BLaER1 treated with 17β-estradiol and CSF1 and Interleukin-3, amounts not matched to agents 10 nM and 100 nM (cell line): Measurements from ENCODE around the gene EPC2.
"Not testable (repeated sequence)": the region's sequence is repeated elsewhere in the genome, so short reads cannot be mapped to it uniquely, and the experiment has no call there.

ENCODE experiments used
- H3K27ac ChIP-seq, 11 experiments: shearing (Covaris generic); formaldehyde crosslinking; 2 replicates each; pipeline ENCODE4 v1.8.1; 2022
- H3K27me3 ChIP-seq, 11 experiments: shearing (Covaris generic); formaldehyde crosslinking; 2 replicates each; pipeline ENCODE4 v1.8.1; 2022
- H3K36me3 ChIP-seq, 11 experiments: shearing (Covaris generic); formaldehyde crosslinking; 2 replicates each; pipeline ENCODE4 v1.8.1; 2022
- H3K4me1 ChIP-seq, 10 experiments: shearing (Covaris generic); formaldehyde crosslinking; 2 replicates each; pipeline ENCODE4 v1.8.1; 2022
- H3K4me2 ChIP-seq, 11 experiments: shearing (Covaris generic); formaldehyde crosslinking; 2 replicates each; pipeline ENCODE4 v1.8.1; 2022
- H3K4me3 ChIP-seq, 10 experiments: shearing (Covaris generic); formaldehyde crosslinking; 2 replicates each; pipeline ENCODE4 v1.8.1; 2022
- H3K9ac ChIP-seq, 11 experiments: shearing (Covaris generic); formaldehyde crosslinking; 2 replicates each; pipeline ENCODE4 v1.8.1; 2022
- H3K9me3 ChIP-seq, 11 experiments: shearing (Covaris generic); formaldehyde crosslinking; replicated peaks in 1 of 11; 2 replicates each; pipeline ENCODE4 v1.8.1; 2022
- H4K20me1 ChIP-seq, 11 experiments: shearing (Covaris generic); formaldehyde crosslinking; 2 replicates each; pipeline ENCODE4 v1.8.1; 2022
- Cebpa-rat ChIP-seq, 11 experiments: shearing (Covaris generic); IDR thresholded peaks; 2 replicates each; pipeline ENCODE4 v1.8.1; 2022

EPC2 gene

DNA sequence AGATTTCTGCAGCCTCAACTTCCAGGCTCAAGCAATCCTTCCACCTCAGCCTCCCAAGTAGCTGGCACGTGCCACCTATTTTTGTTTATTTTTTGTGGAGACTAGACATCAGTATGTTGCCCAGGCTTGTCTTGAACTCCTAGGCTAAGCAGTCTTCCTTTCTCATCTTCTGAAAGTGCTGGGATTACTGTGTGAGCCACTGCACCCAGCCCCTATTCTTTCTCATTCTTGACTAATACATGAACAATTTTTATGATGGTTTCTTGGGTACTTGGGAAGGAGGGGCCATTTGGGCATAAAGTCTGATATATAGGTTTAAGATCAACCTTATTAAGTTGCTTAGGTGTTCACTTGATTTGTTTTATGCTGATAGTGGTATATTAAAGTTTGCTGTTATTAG, 26.2 kb downstream of the EPC2 start:
- Histone ChIP-seq H3K27ac (no peak overlapping the region), H3K9me3 (peaks cover 0 to 79% (median 53%) of the 10 kb centered on the region in 11 experiments; a peak in 19 of 22 replicates), H3K4me3 (no peak overlapping the region), H3K9ac (no peak overlapping the region), H4K20me1 (peaks cover 60 to 100% (median 99%) of the 10 kb centered on the region in 11 experiments; a peak in 21 of 22 replicates), H3K27me3 (no peaks in the 10 kb centered on the region), H3K4me2 (no peak overlapping the region), H3K4me1 (peaks cover 0 to 24% (median 0%) of the 10 kb centered on the region in 10 experiments; a peak in 6 of 20 replicates), H3K36me3 (peaks cover 0 to 17% (median 7%) of the 10 kb centered on the region in 11 experiments; a peak in 9 of 22 replicates)
- no peak for TF ChIP-seq Cebpa-rat (IDR thresholded peaks at IDR 0.05)

DNA sequence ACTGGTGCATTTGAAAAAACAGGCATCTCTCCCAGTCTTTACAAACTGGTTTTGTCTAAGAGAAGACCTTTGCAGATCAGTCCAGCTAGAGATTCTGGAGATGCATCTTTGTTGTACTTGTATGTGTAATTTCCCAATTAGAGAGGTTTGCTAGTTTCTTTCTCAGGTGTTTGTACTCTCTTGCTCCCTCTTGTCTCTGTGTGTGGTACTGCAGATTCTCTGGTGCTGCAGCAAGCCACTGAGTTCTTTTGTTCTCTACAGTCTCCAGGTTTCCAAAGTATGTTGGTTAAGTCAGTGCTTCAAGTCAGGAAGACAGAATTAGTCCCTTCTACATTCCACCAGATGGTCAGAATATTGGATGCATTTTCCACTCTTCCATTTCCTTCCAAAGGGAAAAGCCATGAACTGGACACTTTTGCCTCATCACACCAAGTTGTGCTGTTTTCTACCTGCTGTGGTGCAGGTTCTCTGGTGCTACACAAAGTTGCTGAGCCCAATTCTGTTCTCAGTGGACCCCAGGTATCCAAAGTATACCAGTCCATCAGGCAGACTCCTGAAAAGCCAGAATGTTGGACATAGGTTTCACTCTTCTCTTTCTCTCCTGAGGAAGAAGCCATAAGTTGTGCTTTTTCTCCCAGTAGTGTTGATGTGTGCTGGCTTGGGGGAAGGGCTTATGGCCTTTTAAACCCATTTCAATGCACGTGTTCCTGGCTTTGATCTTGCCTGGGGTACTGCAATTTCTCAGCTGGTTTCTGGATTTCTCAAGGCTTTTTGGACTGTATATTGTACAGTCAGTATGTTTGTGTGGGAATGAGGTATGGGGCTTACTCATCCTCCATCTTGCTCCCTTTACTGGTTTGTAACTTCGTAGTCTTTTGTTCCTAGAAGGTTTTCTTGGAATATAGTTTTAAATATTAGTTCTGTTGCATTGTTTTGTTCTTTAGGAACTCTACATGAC, 29.8 kb downstream of the EPC2 start:
- H3K27me3 ChIP-seq = no peaks in the 10 kb centered on the region
- no peak overlapping the region for H3K9ac ChIP-seq
- H3K36me3 ChIP-seq = peaks cover 0 to 31% (median 14%) of the 10 kb centered on the region in 11 experiments; a peak in 12 of 22 replicates
- H3K27ac ChIP-seq = no peak overlapping the region
- TF ChIP-seq Cebpa-rat (IDR thresholded peaks at IDR 0.05) = no peak
- no peaks in the 10 kb centered on the region for H3K4me1 ChIP-seq
- H4K20me1 ChIP-seq = peaks cover 41 to 100% (median 95%) of the 10 kb centered on the region in 11 experiments; a peak in 21 of 22 replicates
- no peak overlapping the region for H3K4me2 ChIP-seq
- no peak overlapping the region for H3K4me3 ChIP-seq
- peaks cover 0 to 82% (median 64%) of the 10 kb centered on the region in 11 experiments; a peak in 19 of 22 replicates for H3K9me3 ChIP-seq

DNA sequence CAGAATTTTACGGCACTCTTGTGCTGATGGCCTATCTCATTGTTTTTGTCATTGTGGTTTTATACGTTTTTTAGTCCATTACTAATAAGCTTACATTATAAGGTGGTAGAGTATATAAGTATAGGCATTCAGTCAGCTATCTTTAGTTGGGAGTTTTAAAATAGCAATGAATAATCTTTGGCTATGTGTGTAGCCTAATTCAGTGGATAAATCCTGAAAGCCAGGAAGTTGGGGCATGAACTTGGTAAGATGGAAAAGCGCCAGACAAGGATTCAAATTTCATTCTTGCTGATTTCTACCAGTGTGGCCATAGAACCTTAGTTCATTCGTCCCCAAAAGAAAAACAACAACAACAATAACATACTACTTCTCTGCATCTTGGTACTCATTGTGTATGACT, 31.2 kb downstream of the EPC2 start:
- no peak for TF ChIP-seq Cebpa-rat (IDR thresholded peaks at IDR 0.05)
- H4K20me1 ChIP-seq = peaks cover 29 to 100% (median 95%) of the 10 kb centered on the region in 11 experiments; a peak in 21 of 22 replicates
- no peak overlapping the region for H3K27ac ChIP-seq
- H3K4me2 ChIP-seq = no peak overlapping the region
- H3K36me3 ChIP-seq = peaks cover 0 to 31% (median 14%) of the 10 kb centered on the region in 11 experiments; a peak in 12 of 22 replicates
- no peaks in the 10 kb centered on the region for H3K27me3 ChIP-seq
- H3K4me1 ChIP-seq = no peaks in the 10 kb centered on the region
- H3K4me3 ChIP-seq = no peak overlapping the region
- H3K9me3 ChIP-seq = peaks cover 0 to 79% (median 60%) of the 10 kb centered on the region in 11 experiments; a peak in 19 of 22 replicates
- no peak overlapping the region for H3K9ac ChIP-seq

DNA sequence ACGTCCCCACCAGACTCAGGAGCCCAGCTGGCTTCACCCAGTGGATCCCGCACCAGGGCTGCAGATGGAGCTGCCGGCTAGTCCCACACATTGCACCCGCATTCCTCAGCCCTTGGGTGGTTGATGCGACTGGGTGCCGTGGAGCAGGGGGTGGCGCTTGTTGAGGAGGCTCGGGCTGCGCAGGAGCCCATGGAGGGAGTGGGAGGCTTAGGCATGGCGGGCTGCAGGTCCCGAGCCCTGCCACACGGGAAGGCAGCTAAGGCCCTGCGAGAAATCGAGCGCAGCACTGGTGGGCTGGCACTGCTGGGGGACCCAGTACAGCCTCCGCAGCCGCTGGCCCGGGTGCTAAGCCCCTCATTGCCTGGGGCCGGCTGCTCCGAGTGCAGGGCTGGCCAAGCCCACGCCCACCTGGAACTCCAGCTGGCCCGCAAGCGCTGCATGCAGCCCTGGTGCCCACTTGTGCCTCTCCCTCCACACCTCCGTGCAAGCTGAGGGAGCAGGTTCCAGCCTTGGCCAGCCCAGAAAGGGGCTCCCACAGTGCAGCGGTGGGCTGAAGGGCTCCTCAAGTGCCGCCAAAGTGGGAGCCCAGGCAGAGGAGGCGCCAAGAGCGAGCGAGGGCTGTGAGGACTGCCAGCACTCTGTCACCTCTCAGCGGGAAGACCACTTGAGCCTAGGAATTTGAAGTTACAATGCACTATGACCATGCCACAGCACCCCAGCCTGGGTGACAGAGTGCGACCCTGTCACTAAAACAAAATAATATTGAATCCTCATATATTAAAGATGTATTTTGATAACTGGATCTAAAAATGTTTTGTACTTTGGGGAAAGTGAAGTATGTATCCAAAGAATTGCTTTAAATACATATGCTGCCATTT, 34.0 kb downstream of the EPC2 start:
- not testable (repeated sequence) for H3K27ac ChIP-seq, H3K4me3 ChIP-seq, H3K4me1 ChIP-seq, H3K9ac ChIP-seq, H3K27me3 ChIP-seq, H3K4me2 ChIP-seq
- H4K20me1 ChIP-seq = peaks cover 27 to 100% (median 92%) of the 10 kb centered on the region in 11 experiments; a peak in 21 of 22 replicates
- peaks cover 6 to 66% (median 59%) of the 10 kb centered on the region in 11 experiments; a peak in 21 of 22 replicates for H3K9me3 ChIP-seq
- peaks cover 0 to 31% (median 17%) of the 10 kb centered on the region in 11 experiments; a peak in 12 of 22 replicates for H3K36me3 ChIP-seq

DNA sequence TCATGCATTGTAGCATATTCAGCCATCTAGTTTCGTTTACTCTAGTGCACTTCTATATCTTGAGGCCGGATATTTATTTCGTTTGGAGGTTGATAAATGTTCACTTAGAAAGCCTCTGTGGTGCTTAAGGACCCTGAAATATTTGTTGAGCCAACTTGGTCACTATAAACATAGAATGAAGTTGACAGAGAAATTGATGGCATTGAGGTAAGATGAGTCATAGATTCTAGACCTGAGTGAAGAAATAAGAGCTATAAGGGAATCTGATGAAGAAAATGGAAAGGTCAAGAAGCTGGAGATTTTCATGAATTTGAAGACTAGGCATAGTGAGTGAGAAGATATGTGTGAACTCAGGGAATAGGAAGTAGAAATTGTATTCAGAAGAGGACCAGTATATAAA, 35.9 kb downstream of the EPC2 start:
- no peaks in the 10 kb centered on the region for H3K27me3 ChIP-seq
- H4K20me1 ChIP-seq = peaks cover 20 to 100% (median 90%) of the 10 kb centered on the region in 11 experiments; a peak in 20 of 22 replicates
- H3K4me2 ChIP-seq = no peak overlapping the region
- H3K9ac ChIP-seq = no peak overlapping the region
- peaks cover 0 to 29% (median 17%) of the 10 kb centered on the region in 11 experiments; a peak in 13 of 22 replicates for H3K36me3 ChIP-seq
- H3K4me3 ChIP-seq = no peak overlapping the region
- H3K27ac ChIP-seq = no peak overlapping the region
- no peak for TF ChIP-seq Cebpa-rat (IDR thresholded peaks at IDR 0.05)
- H3K4me1 ChIP-seq = no peaks in the 10 kb centered on the region
- H3K9me3 ChIP-seq = peaks cover 11 to 67% (median 55%) of the 10 kb centered on the region in 11 experiments; a peak in 21 of 22 replicates

DNA sequence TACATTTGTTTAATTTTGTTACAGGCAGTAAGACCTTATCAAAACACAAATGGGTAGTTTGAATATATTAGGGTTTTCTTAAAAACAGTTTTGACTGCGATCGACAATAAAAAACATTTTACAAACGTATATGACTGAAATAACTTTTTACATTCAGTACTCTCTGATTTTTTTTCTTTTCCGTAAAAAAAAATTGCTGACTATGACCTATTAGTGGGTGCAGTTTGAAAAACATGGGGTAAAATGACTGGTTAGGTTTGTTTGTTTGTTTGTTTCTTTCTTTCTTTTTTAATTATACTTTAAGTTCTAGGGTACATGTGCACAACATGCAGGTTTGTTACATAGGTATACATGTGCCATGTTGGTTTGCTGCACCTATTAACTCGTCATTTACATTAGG, 36.9 kb downstream of the EPC2 start:
- no peak overlapping the region for H3K4me2 ChIP-seq
- peaks cover 0 to 29% (median 17%) of the 10 kb centered on the region in 11 experiments; a peak in 13 of 22 replicates for H3K36me3 ChIP-seq

DNA sequence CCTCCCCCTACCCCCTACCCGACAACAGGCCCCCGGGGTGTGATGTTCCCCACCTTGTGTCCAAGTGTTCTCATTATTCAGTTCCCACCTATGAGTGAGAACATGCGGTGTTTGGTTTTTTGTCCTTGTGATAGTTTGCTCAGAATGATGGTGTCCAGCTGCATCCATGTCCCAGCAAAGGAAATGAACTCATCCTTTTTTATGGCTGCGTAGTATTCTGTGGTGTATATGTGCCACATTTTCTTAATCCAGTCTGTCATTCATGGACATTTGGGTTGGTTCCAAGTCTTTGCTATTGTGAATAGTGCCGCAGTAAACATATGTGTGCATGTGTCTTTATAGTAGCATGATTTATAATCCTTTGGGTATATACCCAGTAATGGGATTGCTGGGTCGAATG, 37.3 kb downstream of the EPC2 start:
- not testable (repeated sequence) for H3K4me3 ChIP-seq, H3K4me2 ChIP-seq, H3K27me3 ChIP-seq, H3K9ac ChIP-seq, H3K4me1 ChIP-seq, H3K27ac ChIP-seq
- H4K20me1 ChIP-seq = peaks cover 22 to 100% (median 91%) of the 10 kb centered on the region in 11 experiments; a peak in 20 of 22 replicates
- H3K36me3 ChIP-seq = peaks cover 0 to 26% (median 15%) of the 10 kb centered on the region in 11 experiments; a peak in 13 of 22 replicates
- peaks cover 11 to 67% (median 49%) of the 10 kb centered on the region in 11 experiments; a peak in 21 of 22 replicates for H3K9me3 ChIP-seq

More for the DNA sequence above, 36.9 kb downstream of the EPC2 start:
- H3K4me1 ChIP-seq = no peaks in the 10 kb centered on the region
- peaks cover 20 to 100% (median 91%) of the 10 kb centered on the region in 11 experiments; a peak in 20 of 22 replicates for H4K20me1 ChIP-seq
- no peak overlapping the region for H3K4me3 ChIP-seq
- H3K9me3 ChIP-seq = peaks cover 11 to 71% (median 50%) of the 10 kb centered on the region in 11 experiments; a peak in 21 of 22 replicates
- H3K27ac ChIP-seq = no peak overlapping the region
- TF ChIP-seq Cebpa-rat (IDR thresholded peaks at IDR 0.05) = no peak
- no peak overlapping the region for H3K9ac ChIP-seq
- no peaks in the 10 kb centered on the region for H3K27me3 ChIP-seq

DNA sequence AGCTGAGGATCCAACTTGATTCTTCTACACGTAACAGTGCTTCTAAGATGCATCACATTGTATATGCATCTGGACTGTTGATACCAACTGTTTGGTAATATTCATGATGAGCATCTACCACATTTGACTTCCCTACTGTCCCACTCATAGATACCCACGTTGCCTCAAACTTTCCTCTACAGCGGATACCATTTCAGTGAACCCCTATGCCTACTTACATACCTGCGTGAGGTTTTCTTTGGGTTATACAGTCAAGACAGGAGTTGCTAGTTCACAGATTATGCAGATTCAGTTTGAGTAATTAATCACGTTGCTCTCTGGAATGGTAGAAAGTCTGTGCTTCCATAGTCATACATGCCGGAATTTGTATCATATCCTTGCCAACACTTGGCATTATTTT, 40.0 kb downstream of the EPC2 start:
- peaks cover 11 to 53% (median 38%) of the 10 kb centered on the region in 11 experiments; a peak in 21 of 22 replicates for H3K9me3 ChIP-seq
- no peaks in the 10 kb centered on the region for H3K4me1 ChIP-seq
- no peak overlapping the region for H3K4me2 ChIP-seq
- no peak for TF ChIP-seq Cebpa-rat (IDR thresholded peaks at IDR 0.05)
- H3K27ac ChIP-seq = no peak overlapping the region
- no peaks in the 10 kb centered on the region for H3K27me3 ChIP-seq
- H3K9ac ChIP-seq = no peak overlapping the region
- H3K36me3 ChIP-seq = peaks cover 0 to 23% (median 9%) of the 10 kb centered on the region in 11 experiments; a peak in 8 of 22 replicates
- no peak overlapping the region for H3K4me3 ChIP-seq
- H4K20me1 ChIP-seq = peaks cover 34 to 100% (median 95%) of the 10 kb centered on the region in 11 experiments; a peak in 20 of 22 replicates
